GM10248 (cell line): ENCODE results near the gene LMO3.

Source experiments
- CTCF ChIA-PET: fragments of 300-600 bp; sonication (Branson Sonifier 250); formaldehyde crosslinking; extraction: SDS; loops from one replicate; lab custom pipeline; 2021; ENCODE audit warnings: antibody characterized with exemption; lab: Yijun Ruan, JAX
- POLR2A ChIA-PET: fragments of 350-650 bp; sonication (Branson Sonifier 250); formaldehyde crosslinking; extraction: SDS; loops from one replicate; lab custom pipeline; 2020; ENCODE audit warnings: antibody characterized with exemption; lab: Yijun Ruan, JAX
- DNase-seq: peaks from one replicate; pipeline ENCODE4 v3.0.0; 2012; ENCODE audit errors: extremely low spot score
- CTCF ChIP-seq: IDR thresholded peaks from 2 replicates; pipeline ENCODE4 v1.5.1; 2012; ENCODE audit warnings: mild to moderate bottlenecking, low read depth; ENCODE audit errors: extremely low read depth, missing control alignments, control extremely low read depth

Gene LMO3

GRCh38 chr12:16613199-16613598, 7.2 kb upstream of the LMO3 start:
- ChIA-PET CTCF (interaction anchor here (1.0 to 1.8 kb wide), 3 partner anchors 10 to 122 kb away, joined by 3 to 4 read pairs (median 3); no protein-coding TSS in a partner anchor), POLR2A (no interaction called here)

GRCh38 chr12:16612647-16613046, 6.7 kb upstream of the LMO3 start:
- TF ChIP-seq CTCF: no peak
- no peak for DNase-seq
- ChIA-PET POLR2A (no interaction called here), CTCF (interaction anchor here (1.0 kb wide), 1 partner anchor 10 kb away, joined by 3 read pairs; no protein-coding TSS in a partner anchor)

More at GRCh38 chr12:16613199-16613598, 7.2 kb upstream of the LMO3 start:
- DNase-seq: no peak
- no peak for TF ChIP-seq CTCF

- CTCF ChIA-PET: interaction anchor here (0.7 to 0.9 kb wide), 2 partner anchors 9 to 10 kb away, joined by 3 read pairs; no protein-coding TSS in a partner anchor
These were observed 5.2 kb upstream of the LMO3 start for GRCh38 chr12:16611146-16611545.

GRCh38 chr12:16610743-16611142, 4.8 kb upstream of the LMO3 start:
- ChIA-PET POLR2A (interaction anchor here (0.6 to 0.7 kb wide), 2 partner anchors 30 to 171 kb away, joined by 3 to 5 read pairs; no protein-coding TSS in a partner anchor), CTCF (interaction anchor here (0.7 to 0.9 kb wide), 2 partner anchors 9 to 10 kb away, joined by 3 read pairs; no protein-coding TSS in a partner anchor)

More at GRCh38 chr12:16611146-16611545, 5.2 kb upstream of the LMO3 start:
- POLR2A ChIA-PET: interaction anchor here (0.6 kb wide), 1 partner anchor 171 kb away, joined by 5 read pairs; no protein-coding TSS in a partner anchor
- TF ChIP-seq CTCF: no peak
- DNase-seq: no peak

GRCh38 chr12:16610001-16610585, 4.1 kb upstream of the LMO3 start:
- POLR2A ChIA-PET: interaction anchor here (0.7 kb wide), 1 partner anchor 31 kb away, joined by 3 read pairs; no protein-coding TSS in a partner anchor

More at GRCh38 chr12:16610743-16611142, 4.8 kb upstream of the LMO3 start:
- no peak for DNase-seq
- no peak for TF ChIP-seq CTCF

More at GRCh38 chr12:16610001-16610585, 4.1 kb upstream of the LMO3 start:
- CTCF ChIA-PET: interaction anchor here (0.8 to 1.8 kb wide), 2 partner anchors 10 to 133 kb away, joined by 3 to 4 read pairs; no protein-coding TSS in a partner anchor
- no peak for DNase-seq
- no peak for TF ChIP-seq CTCF
